ENCODE data around the gene ARID1B. TPM values are rescaled to one million over a fixed set of nuclear protein-coding genes. Genes with fewer than 3 reads are reported as not detected.

Gene ARID1B
- polyA plus RNA-seq, 10 donors = 53.5 to 73.2 (median 62.9) TPM

- DNase-seq = no peak
Measured at GRCh38 chr6:156876302-156876701, 99.1 kb downstream of the ARID1B start.

- no peak for DNase-seq
Measured at GRCh38 chr6:156877126-156877863, 100.1 kb downstream of the ARID1B start.

- DNase-seq = no peak
Measured at GRCh38 chr6:156878681-156879080, 101.5 kb downstream of the ARID1B start.

GRCh38 chr6:156879186-156879585 is 102.0 kb downstream of the ARID1B start:
- no peak for DNase-seq

GRCh38 chr6:156879591-156879990 is 102.4 kb downstream of the ARID1B start:
- DNase-seq = no peak

- DNase-seq = no peak
Measured at GRCh38 chr6:156880913-156881312, 103.7 kb downstream of the ARID1B start.

- DNase-seq = peak in 1 of 3 donors; percentile 40
Measured at GRCh38 chr6:156881687-156882629, 104.8 kb downstream of the ARID1B start.

GRCh38 chr6:156883497-156884252 is 106.5 kb downstream of the ARID1B start:
- DNase-seq = no peak

- DNase-seq = no peak
Measured at GRCh38 chr6:156884306-156884705, 107.1 kb downstream of the ARID1B start.

GRCh38 chr6:156885562-156885961 is 108.4 kb downstream of the ARID1B start:
- DNase-seq = no peak

GRCh38 chr6:156886409-156886808 is 109.2 kb downstream of the ARID1B start:
- DNase-seq = no peak

GRCh38 chr6:156887623-156888269 is 110.6 kb downstream of the ARID1B start:
- no peak for DNase-seq

GRCh38 chr6:156889469-156889868 is 112.3 kb downstream of the ARID1B start:
- DNase-seq = no peak

- DNase-seq = no peak
Measured at GRCh38 chr6:156889986-156890385, 112.8 kb downstream of the ARID1B start.

GRCh38 chr6:156890627-156891314 is 113.6 kb downstream of the ARID1B start:
- DNase-seq = no peak

- no peak for DNase-seq
Measured at GRCh38 chr6:156897907-156898531, 120.8 kb downstream of the ARID1B start.

- no peak for DNase-seq
Measured at GRCh38 chr6:156899071-156899470, 121.9 kb downstream of the ARID1B start.

- DNase-seq = no peak
Measured at GRCh38 chr6:156899532-156900135, 122.5 kb downstream of the ARID1B start.

GRCh38 chr6:156900292-156900691 is 123.1 kb downstream of the ARID1B start:
- no peak for DNase-seq

All from muscle of back (tissue), 11 donors.